ENCODE results near the gene KCNMB4.
"Not testable (repeated sequence)": the region's sequence is repeated elsewhere in the genome, so short reads cannot be mapped to it uniquely, and the experiment has no call there.

KCNMB4 gene

DNA sequence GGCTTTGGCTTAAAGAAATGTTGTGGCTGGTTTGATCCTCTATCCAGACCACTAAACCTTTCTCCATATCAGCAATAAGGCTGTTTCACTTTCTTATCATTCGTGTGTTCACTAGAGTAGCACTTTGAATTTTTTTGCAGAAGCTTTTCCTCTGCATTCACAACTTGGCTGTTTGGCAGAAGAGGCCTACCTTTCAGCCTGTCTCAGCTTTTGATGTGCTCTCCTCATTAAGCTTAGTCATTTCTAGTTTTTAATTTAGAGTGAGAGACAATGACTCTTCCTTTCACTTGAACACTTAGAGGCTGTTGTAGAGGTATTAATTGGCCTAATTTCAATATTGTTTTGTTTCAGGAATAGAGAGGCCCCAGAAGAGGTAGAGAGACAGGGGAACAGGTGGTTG is 13.8 kb downstream of the KCNMB4 start:
- peak; percentile 52 for DNase-seq

DNA sequence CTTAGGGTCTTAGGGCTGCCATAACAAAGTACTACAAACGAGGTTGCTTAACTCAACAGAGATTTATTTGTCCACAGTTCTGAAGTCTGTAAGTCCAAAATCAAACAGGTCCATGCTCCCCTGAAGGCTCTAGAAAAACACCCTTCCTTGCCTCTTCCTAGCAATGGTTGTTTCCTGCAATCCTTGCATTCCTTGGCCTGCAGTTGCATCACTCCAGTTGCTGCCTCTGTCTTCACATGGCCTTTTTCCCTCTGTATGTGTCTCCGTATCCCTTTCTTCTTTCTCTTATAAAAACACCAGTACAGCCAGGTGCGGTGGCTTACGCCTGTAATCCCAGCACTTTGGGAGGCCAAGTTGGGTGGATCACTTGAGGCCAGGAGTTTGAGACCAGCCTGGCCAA is 17.4 kb downstream of the KCNMB4 start:
- DNase-seq: no peak

DNA sequence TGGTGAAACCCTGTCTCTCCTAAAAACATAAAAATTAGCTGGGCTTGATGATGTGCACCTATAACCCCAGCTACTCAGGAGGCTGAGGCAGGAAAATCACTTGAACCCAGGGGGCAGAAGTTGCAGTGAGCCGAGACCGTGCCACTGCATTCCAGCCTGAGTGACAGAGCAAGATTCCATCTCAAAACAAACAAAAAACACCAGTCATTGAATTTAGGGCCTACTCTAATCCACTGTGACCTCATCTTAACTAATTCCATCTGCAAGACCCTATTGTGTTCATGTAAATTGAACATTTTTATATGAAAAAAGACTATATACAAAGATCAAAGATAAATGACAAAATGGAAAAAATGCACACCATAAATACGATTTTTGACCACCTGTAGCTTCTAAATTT is 17.8 kb downstream of the KCNMB4 start:
- DNase-seq: no peak

DNA sequence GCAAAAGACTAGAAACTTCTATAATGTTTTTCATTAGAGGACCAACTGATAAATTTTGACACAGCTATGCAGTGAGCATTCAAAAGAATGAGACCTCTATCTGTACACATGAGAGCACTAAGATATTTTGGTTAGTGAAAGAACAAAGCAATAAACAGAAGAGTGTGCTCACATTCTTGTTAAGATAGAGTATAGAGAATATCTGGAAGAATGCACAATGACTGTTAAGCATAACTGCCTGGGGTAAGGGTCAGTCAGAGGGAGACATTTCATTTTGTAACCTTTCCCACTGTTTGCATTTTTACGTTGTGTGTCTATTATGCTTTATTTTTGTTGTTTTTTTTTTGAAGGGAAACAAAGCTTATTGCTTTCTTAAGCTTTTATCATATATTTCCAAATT is 20.7 kb downstream of the KCNMB4 start:
- DNase-seq: no peak

DNA sequence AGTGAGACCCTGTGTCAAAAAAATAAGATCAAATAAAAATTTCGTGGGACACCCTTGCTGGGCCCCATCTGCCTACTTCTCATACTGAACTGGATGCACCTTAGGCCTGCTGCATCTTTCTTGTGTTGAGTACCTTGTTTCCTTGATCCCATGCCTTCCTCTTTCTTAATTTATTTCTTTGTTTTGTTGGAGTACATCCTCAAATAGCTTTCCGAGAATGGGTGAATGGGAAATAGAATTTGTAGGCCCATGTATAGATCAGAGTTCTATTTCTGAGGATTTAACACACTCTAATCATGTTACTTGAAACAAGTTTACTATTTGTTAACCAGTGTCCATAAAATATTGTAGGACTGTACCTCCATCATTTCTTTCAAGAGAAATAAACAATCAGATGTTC is 23.6 kb downstream of the KCNMB4 start:
- no peak for DNase-seq

DNA sequence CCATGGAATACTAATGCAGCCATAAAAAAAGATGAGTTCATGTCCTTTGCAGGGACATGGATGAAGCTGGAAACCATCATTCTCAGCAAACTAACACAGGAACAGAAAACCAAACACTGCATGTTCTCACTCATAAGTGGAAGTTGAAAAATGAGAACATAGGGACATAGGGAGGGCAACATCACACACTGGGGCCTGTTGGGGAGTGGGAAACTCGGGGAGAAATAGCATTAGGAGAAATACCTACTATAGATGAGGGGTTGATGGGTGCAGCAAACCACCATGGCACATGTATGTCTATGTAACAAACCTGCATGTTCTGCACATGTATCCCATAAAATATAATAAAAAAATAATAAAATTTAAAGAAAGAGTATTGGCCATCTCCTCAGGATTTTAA is 26.5 kb downstream of the KCNMB4 start:
- not testable (repeated sequence) for DNase-seq

DNA sequence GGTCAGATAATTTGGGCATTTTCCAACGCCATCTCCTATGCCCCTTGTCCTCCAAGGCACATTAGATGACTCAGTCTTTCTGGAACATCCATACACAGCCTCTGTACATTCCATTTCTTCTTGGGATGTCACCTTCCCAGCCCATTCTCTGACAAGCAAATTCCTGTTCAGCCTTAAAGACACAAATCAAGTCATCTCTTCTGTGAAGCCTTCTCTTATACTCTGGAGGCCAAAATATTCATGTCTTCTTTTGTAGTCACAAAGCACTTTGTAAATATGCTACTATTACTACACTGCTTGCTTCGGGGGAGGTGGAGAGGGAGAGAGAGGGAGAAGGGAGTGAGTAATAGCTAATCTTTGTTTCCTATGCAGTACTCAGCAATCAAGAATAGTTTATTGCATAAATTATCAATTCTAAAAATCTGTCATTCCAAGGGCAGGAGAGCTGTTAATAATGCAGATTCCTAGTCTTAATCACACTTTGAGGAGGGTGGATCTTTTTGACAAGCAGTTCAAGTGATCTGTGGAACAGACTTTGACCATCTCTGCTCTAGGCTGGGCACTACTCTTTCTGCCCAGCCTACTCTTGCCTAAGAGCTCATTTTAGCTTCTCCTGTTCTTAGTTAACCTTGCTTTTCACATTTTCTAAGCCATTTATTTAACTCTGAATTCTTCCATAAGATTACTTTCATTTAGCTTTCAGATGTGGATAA is 27.9 kb downstream of the KCNMB4 start:
- DNase-seq: no peak

DNA sequence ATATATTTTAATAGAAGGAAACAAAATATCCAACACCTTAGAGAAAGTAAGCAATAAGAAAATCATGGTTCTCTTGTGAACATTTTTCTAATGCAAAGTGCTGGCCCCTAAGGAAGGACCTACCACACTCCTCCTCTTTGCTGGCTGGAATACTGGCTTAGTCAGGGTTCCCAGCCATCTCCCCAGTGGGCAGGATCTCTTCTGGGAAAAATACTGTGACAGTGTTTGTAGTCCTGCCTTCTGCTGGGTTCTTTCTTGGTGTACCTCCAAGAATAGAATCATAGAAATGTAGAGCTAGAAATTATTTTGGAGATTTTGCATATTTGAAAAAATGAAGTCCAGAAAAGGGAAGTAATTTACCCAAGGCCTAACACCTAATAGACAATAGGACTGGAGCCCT is 31.9 kb downstream of the KCNMB4 start:
- DNase-seq: no peak

DNA sequence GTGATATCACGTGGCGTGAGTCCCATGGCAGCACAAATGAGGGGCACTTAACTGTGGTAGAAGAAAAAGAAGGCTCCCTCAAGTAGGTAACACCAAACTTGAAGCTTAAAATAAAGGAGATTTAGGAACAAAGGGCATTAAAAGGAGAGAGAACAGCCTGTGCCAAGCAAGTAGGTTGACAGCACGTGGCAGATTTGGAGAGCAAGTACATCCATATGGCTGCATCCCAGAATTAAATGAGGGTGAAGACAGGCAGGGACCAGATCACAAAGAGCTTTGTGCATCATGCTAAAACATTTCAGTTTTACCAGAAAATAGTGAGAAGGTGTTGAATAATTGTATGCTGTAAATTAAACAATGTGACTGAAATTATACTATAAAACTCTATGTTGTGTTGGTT is 32.8 kb downstream of the KCNMB4 start:
- no peak for DNase-seq

DNA sequence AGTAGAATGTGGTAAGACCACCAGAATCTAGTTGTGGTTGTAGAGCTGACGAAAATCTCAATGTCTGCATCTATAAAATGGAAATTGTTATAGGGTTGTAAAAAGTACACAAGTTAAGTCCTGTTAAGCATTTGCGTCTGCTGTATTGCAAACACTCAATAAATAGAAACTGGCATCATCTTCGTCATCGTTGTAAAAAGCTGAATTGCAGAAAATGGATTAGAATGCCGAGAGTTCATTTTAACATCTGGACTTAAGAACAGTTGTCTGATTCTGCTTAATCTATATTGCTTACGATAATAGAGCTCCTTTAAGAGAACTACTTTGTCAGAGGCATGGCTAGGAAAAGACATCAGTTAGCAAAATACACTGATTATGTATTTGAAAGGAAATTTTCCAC is 33.2 kb downstream of the KCNMB4 start:
- no peak for DNase-seq

DNA sequence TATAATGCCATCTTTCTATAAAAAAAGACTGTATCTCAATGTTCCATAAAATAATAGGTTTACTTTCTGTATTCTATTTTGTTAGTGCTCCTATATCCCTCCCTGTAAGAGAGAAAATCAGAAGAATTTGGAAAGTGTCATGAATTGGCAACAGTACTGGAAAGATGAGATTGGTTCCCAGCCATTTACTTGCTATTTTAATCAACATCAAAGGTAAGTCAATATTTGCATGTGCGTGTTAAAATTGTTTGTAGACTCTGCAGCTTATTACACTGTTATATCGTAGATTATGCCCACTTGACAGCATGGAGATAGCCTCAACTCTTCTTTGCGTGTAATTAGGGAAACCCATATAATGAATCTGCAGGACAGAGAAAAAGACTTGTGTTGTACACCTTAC is 34.0 kb downstream of the KCNMB4 start:
- DNase-seq: no peak

DNA sequence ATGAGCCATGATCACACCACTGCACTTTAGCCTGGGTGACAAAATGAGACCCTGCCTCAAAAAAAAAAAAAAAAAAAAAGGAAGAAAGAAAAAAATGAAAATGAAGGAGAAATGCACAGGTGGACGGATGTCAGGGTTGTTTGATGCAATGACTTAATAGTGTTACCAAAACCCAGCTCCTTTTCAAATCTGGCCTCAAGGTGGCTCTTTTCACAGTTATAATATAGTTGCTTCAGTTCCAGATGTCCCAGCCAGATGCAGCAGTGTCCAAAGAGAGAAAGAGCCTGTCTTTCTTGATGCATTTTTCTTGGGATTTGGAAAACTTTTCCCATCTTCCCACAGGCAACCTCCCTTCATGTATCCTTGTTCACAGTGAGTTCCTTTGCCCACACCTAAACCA is 36.5 kb downstream of the KCNMB4 start:
- DNase-seq: no peak

DNA sequence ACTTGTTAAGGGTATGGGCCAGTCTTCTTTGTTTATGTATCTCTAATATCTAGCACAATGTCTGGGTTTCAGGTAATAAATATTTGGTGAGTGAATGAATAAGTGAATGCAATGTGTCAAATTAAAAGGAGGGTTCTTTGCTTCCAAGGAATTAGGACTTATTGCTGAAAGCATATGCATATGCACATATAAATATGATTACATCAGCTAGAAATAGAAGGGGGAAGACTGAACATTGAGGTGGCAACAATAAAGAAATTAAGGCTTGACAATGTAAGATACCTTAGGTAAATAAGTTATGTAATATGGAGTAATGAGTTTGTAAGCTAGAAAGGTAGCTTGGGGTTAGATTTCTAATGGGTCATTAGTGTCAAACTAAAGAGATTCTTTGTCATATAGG is 37.7 kb downstream of the KCNMB4 start:
- DNase-seq: no peak

DNA sequence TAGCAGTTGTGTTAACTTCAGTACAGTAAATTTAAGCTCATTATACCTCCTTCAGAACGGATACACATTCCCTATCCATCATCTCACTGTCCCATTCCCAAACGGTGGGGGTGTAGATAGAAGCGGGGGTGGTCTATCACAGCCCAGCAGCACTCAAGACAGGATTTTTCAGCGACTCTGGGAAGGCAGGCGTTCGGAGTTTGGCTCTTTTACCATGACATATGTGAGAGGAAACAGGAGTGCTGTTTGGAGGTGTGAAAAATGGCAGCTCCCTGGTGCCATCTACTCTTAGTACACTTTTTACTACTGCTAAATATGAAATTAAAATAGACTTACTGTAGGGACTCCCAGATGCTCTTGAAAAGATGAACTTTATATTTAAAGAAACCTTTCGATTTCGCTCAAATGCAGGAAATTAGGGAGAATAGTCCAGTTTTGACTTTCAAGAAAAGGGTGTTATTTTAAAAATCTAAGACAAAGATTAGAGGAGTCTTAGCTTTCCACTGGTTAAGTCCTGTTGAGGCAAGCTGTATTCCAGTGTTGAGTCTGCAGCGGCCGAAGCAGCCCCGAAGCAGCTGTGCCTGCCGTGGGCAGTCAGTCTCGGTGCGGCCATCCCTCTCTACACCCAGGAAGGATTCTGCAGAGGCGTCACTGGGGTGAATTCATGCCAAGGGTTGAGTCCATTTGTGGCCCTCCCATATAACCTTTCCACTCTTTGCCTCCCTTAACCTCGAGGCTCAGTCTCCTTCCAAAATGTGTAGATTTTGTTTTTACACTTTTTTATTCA is 42.1 kb downstream of the KCNMB4 start:
- no peak for DNase-seq

DNA sequence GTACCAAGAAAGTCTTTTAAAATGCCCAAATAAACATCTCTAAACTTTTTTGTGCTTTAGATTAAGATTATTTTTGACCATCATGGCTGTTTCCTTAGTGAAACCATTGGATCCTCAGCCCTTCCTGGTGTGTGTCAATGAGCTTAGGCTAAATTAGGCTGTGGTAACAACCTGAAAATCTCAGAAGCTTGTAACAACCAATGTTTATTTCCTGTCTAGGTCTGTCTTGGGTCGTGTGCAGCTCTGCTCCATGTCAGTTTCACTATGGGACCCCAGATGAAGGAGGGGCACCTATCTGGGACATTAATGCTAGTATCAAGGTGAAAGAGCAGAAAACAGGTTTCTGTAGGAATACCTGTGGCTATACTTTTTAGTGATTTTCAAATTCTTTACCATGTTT is 49.9 kb downstream of the KCNMB4 start:
- DNase-seq: no peak

DNA sequence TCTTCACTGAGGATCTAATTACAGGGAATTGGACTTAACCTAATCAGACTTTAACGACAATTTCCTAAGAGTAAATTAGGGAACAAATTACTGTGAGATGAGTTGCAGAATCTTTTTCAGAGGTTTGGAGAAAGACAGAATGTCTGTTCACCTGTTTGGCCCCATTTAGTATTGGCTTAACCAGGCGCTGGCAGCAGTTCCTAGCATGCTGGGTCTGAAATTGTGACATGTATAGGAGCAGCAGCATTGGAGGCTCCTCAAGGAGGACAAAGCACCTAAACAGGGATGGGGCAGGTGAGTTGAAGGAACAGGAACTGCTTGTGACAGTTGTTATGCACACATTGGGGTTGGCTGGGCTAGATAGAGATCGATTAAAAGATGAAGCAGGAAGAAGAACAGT is 51.0 kb downstream of the KCNMB4 start:
- DNase-seq: no peak

DNA sequence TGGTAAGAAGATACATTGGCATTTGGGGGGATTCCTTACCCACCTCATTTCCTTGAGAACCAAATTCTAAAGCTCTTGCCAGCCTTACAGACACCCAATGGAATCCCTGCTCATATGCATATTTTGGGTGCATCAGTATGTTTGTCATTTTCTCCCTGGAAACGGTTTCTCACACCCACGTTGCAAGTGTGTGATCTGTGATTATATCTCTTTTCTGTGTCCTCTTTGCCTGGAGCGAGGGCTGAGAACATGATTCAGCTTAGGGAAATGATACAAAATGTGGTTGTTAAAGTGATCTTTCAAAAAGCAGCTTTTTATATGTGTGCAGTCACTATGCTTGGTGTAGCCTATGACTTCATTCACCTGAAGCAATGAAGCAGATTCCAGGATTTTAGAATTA is 52.0 kb downstream of the KCNMB4 start:
- DNase-seq: no peak

DNA sequence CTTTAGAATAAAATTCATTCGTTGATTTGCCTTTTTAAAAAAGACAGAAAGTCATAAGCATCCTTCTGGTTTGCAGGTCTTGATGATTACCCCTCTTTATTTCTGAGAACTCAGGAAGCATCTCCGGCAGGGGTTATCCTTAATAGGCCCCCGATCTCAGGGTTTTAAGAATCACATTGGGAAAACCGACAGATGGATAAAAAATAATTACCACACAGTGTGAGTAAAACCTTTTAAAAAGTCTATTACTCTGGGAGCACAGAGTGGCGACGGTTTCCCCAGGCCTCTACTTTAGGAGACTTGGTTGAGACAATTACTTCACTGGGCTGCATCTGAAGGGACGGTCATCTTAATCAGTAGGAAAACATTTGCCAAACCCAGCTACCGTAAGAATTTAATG is 56.5 kb downstream of the KCNMB4 start:
- no peak for DNase-seq

DNA sequence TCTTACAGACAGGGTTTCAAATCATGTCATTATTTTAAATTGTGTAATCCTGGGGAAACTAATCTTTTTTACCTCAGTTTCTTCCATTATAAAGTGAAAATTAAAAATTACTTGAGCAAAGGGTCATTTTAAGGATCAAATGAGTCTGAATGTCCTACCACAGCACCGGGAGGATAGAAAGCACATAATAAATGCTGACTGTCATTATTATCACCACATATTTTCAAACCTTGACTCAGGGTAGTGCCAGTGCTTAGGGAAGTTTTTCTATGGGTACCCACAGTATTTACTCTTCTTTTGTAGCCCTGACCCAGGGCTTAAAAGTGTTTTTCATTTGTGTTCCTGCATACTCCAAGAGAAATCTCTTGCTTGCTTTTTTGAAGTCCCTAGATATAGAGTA is 60.5 kb downstream of the KCNMB4 start:
- DNase-seq: no peak

DNA sequence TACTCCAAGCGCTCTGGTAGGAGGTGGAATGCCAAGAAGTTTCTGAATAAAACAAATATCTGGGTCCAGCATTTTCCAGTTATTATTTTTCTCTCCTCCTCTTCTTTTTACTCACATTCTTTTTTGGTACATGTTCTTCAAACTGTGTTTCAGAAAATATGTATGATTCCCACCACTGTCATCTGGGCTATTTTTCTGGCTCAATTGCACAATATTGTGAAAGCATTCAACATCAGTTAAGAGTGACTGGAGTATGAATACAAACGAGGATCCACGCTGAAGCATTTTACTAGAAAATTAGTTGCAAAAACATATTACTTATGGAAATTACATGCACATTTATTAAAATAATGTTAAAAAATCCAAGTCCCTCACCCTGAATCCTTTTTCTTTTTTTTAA is 61.5 kb downstream of the KCNMB4 start:
- no peak for DNase-seq

DNA sequence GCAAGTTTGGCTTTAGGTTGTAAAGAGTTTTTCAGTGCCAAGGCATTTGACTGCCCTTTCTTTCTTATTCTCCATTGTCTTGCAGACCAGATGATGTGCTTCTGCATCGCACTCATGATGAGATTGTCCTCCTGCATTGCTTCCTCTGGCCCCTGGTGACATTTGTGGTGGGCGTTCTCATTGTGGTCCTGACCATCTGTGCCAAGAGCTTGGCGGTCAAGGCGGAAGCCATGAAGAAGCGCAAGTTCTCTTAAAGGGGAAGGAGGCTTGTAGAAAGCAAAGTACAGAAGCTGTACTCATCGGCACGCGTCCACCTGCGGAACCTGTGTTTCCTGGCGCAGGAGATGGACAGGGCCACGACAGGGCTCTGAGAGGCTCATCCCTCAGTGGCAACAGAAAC is 64.3 kb downstream of the KCNMB4 start:
- DNase-seq: no peak

DNA sequence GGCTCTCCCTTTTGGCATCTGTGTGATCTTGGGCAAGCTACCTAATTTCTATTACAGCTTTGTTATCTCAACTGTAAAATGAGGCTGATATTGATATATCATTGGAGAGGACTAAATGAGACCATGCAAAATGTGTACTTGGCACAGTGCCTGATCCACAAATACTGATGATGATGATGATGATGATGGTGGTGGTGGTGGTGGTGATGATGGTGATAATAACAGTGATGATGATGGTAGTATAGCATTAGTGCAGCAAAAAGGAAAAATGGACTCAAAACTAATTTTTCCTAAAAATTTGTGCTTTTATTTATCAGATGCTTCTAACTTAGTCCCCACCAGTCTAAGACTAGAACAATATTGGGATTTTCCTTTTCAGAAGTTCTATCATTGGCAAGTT is 70.7 kb downstream of the KCNMB4 start:
- no peak for DNase-seq

DNA sequence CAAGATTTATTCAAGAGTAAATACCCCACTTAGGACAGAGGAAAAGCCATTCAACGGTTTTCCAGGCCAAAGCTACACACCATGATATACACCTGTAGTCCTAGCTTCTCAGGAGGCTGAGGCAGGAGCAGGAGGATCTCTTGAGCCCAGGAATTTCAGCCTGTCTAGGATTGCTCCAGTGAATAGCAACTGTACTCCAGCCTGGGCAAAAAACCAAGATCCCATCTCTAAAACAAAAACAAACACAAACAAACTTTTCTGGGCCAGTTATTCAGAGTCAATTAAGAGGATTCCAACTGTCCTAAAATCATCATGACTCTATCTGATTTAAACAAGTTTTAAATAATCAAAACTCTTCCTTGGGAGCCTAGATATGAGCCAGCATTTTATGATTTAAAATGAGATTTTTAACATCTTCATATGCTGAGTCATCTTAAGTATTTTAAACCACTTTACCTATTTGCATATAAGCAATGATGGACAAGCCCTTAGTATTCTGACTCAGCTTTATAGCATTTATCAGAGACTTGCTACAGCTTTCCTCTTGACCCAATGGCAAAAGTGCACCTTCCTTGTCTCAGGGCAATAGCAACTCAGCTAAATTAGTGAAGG is 77.1 kb downstream of the KCNMB4 start:
- no peak for DNase-seq

DNA sequence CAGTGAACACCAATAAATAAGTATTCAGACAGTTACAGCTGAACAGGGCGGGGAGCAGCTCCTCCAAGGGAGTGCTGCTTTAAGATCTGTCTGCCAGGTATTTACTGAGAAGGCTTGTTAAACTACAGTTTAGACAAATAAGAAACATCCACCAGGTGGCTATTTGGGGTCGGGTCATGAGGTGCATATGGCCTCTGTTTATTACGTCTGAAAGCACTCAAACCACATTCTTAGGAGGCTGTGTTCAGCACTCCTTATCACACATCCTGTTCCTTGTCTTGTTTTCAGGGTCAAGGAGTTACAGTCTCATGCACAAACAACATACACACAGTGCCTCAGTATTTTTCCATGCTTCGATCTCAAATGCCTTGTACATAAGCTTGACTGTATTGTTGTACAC is 78.8 kb downstream of the KCNMB4 start:
- DNase-seq: no peak

All from activated CD4-positive, alpha-beta T cell treated with anti-CD3 and anti-CD28 coated beads, Interleukin-2, Interleukin-6, amounts not matched to agents 100 ng/mL and 50 ng/mL, durations not matched to agents 16 hours and 8 hours (primary cell).